Ovary (tissue), 9 donors: Measurements from ENCODE around the gene STIM1. TPM values are rescaled to one million over a fixed set of nuclear protein-coding genes. Genes with fewer than 3 reads are reported as not detected.
A peak's percentile ranks its signal among the peaks of the same experiment; 100 is the strongest.

Experiments
- DNase-seq, 5 donors: peaks; one replicate each; pipeline ENCODE4 v3.0.0-alpha.2; 2019 to 2020
- H3K27ac ChIP-seq, 2 donors: fragments of 200-600 bp; one replicate each; pipeline versions ENCODE4 v1.5.1 to v1.8.0; 2019 to 2022
- H3K27me3 ChIP-seq: fragments of 200-600 bp; one replicate; pipeline ENCODE4 v1.8.0; 2022
- H3K36me3 ChIP-seq: fragments of 200-600 bp; sonication (generic); one replicate; pipeline ENCODE4 v1.5.1; 2019
- H3K4me1 ChIP-seq: one replicate; pipeline ENCODE4 v1.8.1; 2013; ENCODE audit warnings: mild to moderate bottlenecking, moderate library complexity; ENCODE audit not compliant: insufficient read depth
- H3K4me3 ChIP-seq: fragments of 200-600 bp; sonication (generic); one replicate; pipeline ENCODE4 v1.5.1; 2017
- H3K9me3 ChIP-seq, 2 donors: fragments of 200-600 bp in 1 of 2; sonication (generic) in 1 of 2; one replicate each; pipeline versions ENCODE4 v1.5.1 to v1.8.1; 2013 to 2019; ENCODE audit warnings: mild to moderate bottlenecking in 1 of 2, moderate library complexity in 1 of 2
- EP300 ChIP-seq: sonication (generic); formaldehyde crosslinking; IDR thresholded peaks from one replicate; pipeline ENCODE4 v1.6.1; 2017; ENCODE audit warnings: antibody characterized with exemption
- POLR2A ChIP-seq: fragments of 450-650 bp; IDR thresholded peaks from one replicate; pipeline ENCODE4 v1.6.1; 2017; ENCODE audit warnings: antibody characterized with exemption, mild to moderate bottlenecking, moderate library complexity
- WGBS, 3 donors: extraction: QIAGEN DNeasy Blood & Tissue Kit in 1 of 3; methylation state at CpG; one replicate each; pipeline versions ENCODE4 v1.1.5 to v1.1.7; 2013 to 2017; 5-methylcytosine and 5-hydroxymethylcytosine counted together
- intact Hi-C, 4 donors: fragments of 100-400 bp; cut with DNase I; formaldehyde crosslinking; loops; one replicate each; pipeline versions ENCODE4 v1.11.0 to v1.15.1; 2022 to 2023
- polyA plus RNA-seq, 2 donors: library from polyadenylated mRNA; stranded (reverse); fragments of 200-250 nt in 1 of 2; fragments of 350-450 nt in 1 of 2; fragmentation: Illumina TruSeq in 1 of 2; extraction: RNeasy Lipid Tissue Mini Kit (QIAGEN cat#74804) in 1 of 2; gene quantifications; one replicate each; pipeline ENCODE4 v1.2.3, GENCODE V29; 2013 to 2014
- total RNA-seq, 7 donors: library from RNA; depleted of rRNA in 2 of 7; stranded (reverse); fragments of >200 nt in 2 of 7; fragmentation: NEBNext Ultra II Directional in 3 of 7; extraction: Animal tissue kit (Norgen Biotek cat#: 25700) in 3 of 7; gene quantifications; one replicate each; pipeline versions ENCODE4 v1.1.0 to v1.2.4, GENCODE V29; 2016 to 2023
- TF ChIP-seq, protein P1 (sequence below), 3 donors: fragments of 450-650 bp in 2 of 3; fragments of 200-600 bp in 1 of 3; IDR thresholded peaks; one replicate each; pipeline versions ENCODE4 v1.5.1 to v1.8.0; 2016 to 2022; ENCODE audit warnings: antibody characterized with exemption in 3 of 3, mild to moderate bottlenecking in 1 of 3
- donor health status: DM: no; HTN: no; CAD: no; lungs with moderate emphysema.
- donor health status: DM: no; HTN: no; CAD: no.
- donor health status: Bipolar disorder and iron deficiency.
- donor health status: DM: yes; HTN: yes; CAD: no.
- donor health status: DM: no; HTN: no; CAD: no.
- donor health status: DM: yes; HTN: yes; CAD: no.

Gene STIM1
- total and polyA plus RNA-seq, 9 donors: 26.1 to 75.2 (median 58.7) TPM

DNA sequence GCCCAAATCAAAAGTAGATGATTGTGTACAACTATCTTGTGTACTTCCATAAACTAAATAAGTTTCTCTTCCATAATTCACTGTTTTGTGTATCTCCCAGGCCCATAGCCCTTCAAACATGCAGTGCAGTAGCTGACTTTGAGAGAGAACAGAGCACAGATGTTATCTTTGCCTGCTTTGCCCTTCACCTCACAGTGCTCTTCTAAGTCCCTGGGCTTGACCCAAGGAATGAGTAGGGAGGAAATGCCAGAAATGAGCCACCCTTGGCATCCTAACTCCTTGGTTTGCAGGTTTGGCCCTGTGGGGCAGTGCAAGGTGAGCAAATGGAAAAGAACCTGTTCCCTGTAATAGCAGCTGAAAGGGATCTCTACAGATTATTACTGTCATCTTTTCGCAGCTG lies 79.2 kb downstream of the STIM1 start:
- Histone ChIP-seq H3K36me3 (no peaks in the 10 kb centered on the region), H3K9me3 (no peaks in the 10 kb centered on the region), H3K4me1 (peaks cover 19% of the 10 kb centered on the region), H3K4me3 (no peak overlapping the region), H3K27me3 (no peaks in the 10 kb centered on the region), H3K27ac (no peak overlapping the region)
- DNase-seq: no peak
- TF ChIP-seq EP300 (no peak), POLR2A (no peak)
- 80 to 90% (median 89%) methylated on average over 1 of the region's 1 CpG for WGBS, 3 donors
- intact Hi-C loops: no loop called here

DNA sequence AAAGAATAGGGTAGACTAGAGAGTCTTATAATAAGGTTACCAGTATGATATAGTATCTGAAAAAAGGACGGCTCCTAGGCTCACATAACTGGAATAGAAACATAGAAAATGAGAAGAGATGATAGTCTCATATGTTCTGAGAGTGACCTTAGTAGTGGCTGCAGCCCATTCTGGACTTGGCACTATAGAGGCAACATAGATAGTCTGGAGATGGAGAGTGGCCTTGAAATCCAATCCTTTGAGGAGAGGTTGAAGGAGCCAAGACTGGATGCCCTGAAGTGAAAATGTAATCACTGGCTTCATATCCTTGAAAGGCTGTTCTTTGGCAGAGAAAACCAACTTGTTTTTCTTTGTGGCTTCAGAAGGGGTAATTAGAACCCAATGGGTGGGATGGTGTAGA lies 81.1 kb downstream of the STIM1 start:
- Histone ChIP-seq H3K36me3 (no peaks in the 10 kb centered on the region), H3K4me3 (no peak overlapping the region), H3K4me1 (peaks cover 20% of the 10 kb centered on the region), H3K9me3 (no peaks in the 10 kb centered on the region), H3K27me3 (no peaks in the 10 kb centered on the region), H3K27ac (peak overlapping the region in 1 of 2 donors; percentile 37)
- intact Hi-C loops: no loop called here
- WGBS, 3 donors: 26 to 55% (median 33%) methylated on average over 1 of the region's 1 CpG
- TF ChIP-seq EP300: no peak
- TF ChIP-seq, protein P1, sequence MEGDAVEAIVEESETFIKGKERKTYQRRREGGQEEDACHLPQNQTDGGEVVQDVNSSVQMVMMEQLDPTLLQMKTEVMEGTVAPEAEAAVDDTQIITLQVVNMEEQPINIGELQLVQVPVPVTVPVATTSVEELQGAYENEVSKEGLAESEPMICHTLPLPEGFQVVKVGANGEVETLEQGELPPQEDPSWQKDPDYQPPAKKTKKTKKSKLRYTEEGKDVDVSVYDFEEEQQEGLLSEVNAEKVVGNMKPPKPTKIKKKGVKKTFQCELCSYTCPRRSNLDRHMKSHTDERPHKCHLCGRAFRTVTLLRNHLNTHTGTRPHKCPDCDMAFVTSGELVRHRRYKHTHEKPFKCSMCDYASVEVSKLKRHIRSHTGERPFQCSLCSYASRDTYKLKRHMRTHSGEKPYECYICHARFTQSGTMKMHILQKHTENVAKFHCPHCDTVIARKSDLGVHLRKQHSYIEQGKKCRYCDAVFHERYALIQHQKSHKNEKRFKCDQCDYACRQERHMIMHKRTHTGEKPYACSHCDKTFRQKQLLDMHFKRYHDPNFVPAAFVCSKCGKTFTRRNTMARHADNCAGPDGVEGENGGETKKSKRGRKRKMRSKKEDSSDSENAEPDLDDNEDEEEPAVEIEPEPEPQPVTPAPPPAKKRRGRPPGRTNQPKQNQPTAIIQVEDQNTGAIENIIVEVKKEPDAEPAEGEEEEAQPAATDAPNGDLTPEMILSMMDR (IDR thresholded peaks at IDR 0.05): no peak
- no peak for TF ChIP-seq POLR2A
- no peak for DNase-seq

DNA sequence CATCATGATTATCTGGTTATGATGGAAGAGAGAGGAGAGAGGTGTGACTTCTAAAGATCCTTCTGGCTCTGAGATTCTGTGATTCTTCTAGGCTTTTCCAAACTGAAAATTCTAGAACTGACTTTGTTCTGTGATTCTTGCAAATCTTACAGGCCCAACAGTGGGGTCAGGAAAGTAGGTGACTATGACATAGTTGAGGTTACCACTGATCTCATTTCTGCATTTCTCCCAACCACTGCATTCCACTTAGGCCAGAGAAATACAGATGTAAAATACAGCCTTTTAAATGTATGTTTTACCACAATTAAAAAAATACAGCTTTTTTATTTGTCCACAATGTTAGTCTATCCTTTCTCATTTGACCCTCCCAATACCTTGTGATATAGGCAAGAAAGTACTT lies 83.7 kb downstream of the STIM1 start:
- peak overlapping the region in 1 of 2 donors; percentile 38 for H3K27ac ChIP-seq
- intact Hi-C loops: no loop called here
- DNase-seq: no peak

DNA sequence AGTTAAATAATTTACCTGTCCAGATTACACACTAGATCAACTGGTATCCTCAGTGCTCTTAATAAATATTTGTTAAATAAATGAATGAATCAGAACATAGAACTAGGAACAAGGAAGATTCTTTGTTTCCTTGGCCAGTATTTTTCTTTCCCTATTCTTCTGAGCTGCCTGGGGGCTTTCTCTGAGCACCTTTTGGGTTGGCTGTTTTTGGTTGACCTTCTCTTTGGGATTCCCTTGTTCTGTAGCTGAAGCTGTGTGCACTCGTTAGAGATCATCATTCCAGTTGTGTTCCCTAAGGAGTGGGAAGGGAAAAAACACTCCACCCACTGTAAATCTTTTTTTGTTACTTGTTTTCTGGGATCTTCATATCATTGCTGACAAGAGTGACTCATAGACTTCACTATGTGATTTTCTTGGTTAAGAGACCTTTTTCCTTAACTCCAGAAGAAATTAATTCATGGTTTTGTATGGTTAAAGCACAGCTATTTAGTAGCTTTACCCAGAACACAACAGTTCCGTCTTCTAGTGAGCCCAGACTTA lies 84.3 kb downstream of the STIM1 start:
- H3K4me1 ChIP-seq: peaks cover 36% of the 10 kb centered on the region
- intact Hi-C loops: loop anchor here in 1 of 4 donors (10.0 kb wide), 1 partner anchor 85 kb away; the partner anchor contains the start of gene STIM1
- peak overlapping the region in 1 of 2 donors; percentile 38 for H3K27ac ChIP-seq
- TF ChIP-seq, protein P1 (IDR thresholded peaks at IDR 0.05): no peak
- TF ChIP-seq POLR2A (no peak), EP300 (no peak)
- H3K27me3 ChIP-seq: no peaks in the 10 kb centered on the region
- no peak overlapping the region for H3K4me3 ChIP-seq
- no peak for DNase-seq
- H3K36me3 ChIP-seq: no peaks in the 10 kb centered on the region
- H3K9me3 ChIP-seq: no peaks in the 10 kb centered on the region
- 30 to 36% (median 36%) methylated on average over 2 of the region's 2 CpGs for WGBS, 3 donors

More for the DNA sequence above, 83.7 kb downstream of the STIM1 start:
- TF ChIP-seq, protein P1 (IDR thresholded peaks at IDR 0.05): no peak
- TF ChIP-seq EP300 (no peak), POLR2A (no peak)
- Histone ChIP-seq H3K36me3 (no peaks in the 10 kb centered on the region), H3K27me3 (no peaks in the 10 kb centered on the region), H3K4me1 (peaks cover 34% of the 10 kb centered on the region), H3K4me3 (no peak overlapping the region), H3K9me3 (no peaks in the 10 kb centered on the region)

DNA sequence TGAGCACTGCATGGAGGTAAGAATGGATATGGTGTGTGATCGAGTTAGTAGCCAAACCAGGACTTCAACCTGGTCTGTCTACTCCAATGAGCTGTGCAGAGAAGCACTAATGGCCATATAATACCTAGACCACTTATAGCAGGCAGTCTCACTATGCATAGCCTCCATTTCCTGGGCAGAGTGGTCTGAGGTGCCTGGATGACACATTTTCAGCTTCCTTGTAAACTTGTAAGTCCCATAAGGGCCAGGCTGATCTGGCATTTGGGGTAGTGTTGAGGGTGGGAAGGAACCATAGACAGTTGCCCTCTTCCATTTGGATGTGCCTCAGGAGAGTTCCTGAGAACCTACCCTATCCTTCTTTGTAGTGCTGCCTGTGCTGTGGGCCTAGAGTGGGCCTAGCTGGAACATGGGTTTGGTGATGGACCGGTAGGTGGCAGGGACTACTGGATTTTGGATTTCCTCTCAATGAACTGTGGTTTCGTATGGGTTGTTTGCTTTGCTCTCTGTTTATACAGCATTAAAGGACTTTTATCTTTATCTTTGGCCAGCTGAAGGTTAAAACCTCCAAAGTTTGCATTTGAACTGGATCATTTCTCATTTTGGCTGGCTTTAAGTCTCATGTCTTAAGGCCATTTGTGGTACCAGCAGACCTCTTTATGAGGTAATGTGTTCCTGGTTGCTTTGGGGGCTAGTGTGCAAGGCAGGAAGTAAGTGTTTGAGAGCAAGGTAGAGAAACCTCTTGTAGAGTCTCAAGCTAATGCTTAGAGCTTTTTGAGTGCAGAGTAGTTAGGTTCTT lies 86.9 kb downstream of the STIM1 start:
- Histone ChIP-seq H3K27ac (peak overlapping the region; percentile 13 to 39), H3K36me3 (no peaks in the 10 kb centered on the region), H3K4me1 (peaks cover 38% of the 10 kb centered on the region), H3K9me3 (no peaks in the 10 kb centered on the region), H3K4me3 (no peak overlapping the region), H3K27me3 (no peaks in the 10 kb centered on the region)
- intact Hi-C loops: loop anchor here in 1 of 4 donors (10.0 kb wide), 1 partner anchor 88 kb away; the partner anchor contains the start of gene STIM1
- 61 to 71% (median 70%) methylated on average over 3 of the region's 3 CpGs for WGBS, 3 donors
- TF ChIP-seq, protein P1 (IDR thresholded peaks at IDR 0.05): peak in 1 of 3 donors; percentile 15
- no peak for TF ChIP-seq EP300
- no peak for TF ChIP-seq POLR2A
- DNase-seq: no peak
